Colonic mucosa (tissue), 4 donors: ENCODE data around the gene CD40. TPM values are rescaled to one million over a fixed set of nuclear protein-coding genes. Genes with fewer than 3 reads are reported as not detected.

Experiments used
- DNase-seq: peaks from one replicate; pipeline ENCODE4 v3.0.0-alpha.2; 2020
- H3K27ac ChIP-seq: fragments of 200-600 bp; one replicate; pipeline ENCODE4 v1.8.0; 2021
- H3K27me3 ChIP-seq: fragments of 200-600 bp; one replicate; pipeline ENCODE4 v1.8.0; 2021
- H3K36me3 ChIP-seq: fragments of 200-600 bp; one replicate; pipeline ENCODE4 v1.8.0; 2021
- H3K4me1 ChIP-seq: fragments of 200-600 bp; one replicate; pipeline ENCODE4 v1.8.0; 2021; ENCODE audit warnings: mild to moderate bottlenecking
- H3K4me3 ChIP-seq: fragments of 200-600 bp; one replicate; pipeline ENCODE4 v1.8.0; 2021
- H3K9ac ChIP-seq, 2 donors: one replicate each; pipeline ENCODE4 v1.7.0; 2013; ENCODE audit warnings: control low read depth in 2 of 2, low read depth in 2 of 2, low read length in 2 of 2
- H3K9me3 ChIP-seq: fragments of 200-600 bp; one replicate; pipeline ENCODE4 v1.8.0; 2021
- CTCF ChIP-seq: fragments of 200-600 bp; IDR thresholded peaks from one replicate; pipeline ENCODE4 v1.8.0; 2022; ENCODE audit warnings: antibody characterized with exemption, mild to moderate bottlenecking
- intact Hi-C: fragments of 100-400 bp; cut with DNase I; formaldehyde crosslinking; loops from one replicate; pipeline ENCODE4 v1.14.1; 2022
- total RNA-seq, 2 donors: library from RNA; stranded (reverse); fragmentation: NEBNext Ultra II Directional in 1 of 2; extraction: Animal tissue kit (Norgen Biotek cat#: 25700) in 1 of 2; gene quantifications; one replicate each; pipeline ENCODE4 v1.2.1, GENCODE V29; 2021
- donor health status: healthy.
- donor health status: DM: no; HTN: no; CAD: no.
- donor health status: DM: no; HTN: no; CAD: no.

Gene CD40
- total RNA-seq, 2 donors from 2014 or later, result 2.8 to 4.4 TPM

- Histone ChIP-seq H3K9me3 (no peaks in the 10 kb centered on the region), H3K4me1 (peaks cover 22% of the 10 kb centered on the region), H3K4me3 (no peak overlapping the region), H3K27ac (no peak overlapping the region), H3K36me3 (no peaks in the 10 kb centered on the region), H3K27me3 (no peaks in the 10 kb centered on the region), H3K9ac (no peak overlapping the region)
- no peak for DNase-seq
- no peak for TF ChIP-seq CTCF
- intact Hi-C loops, result no loop called here
Observed at GRCh38 chr20:46083101-46083500, 35.0 kb upstream of the CD40 start.

- DNase-seq, result no peak
- Histone ChIP-seq H3K4me3 (no peak overlapping the region), H3K9me3 (no peaks in the 10 kb centered on the region), H3K27ac (no peak overlapping the region), H3K36me3 (no peaks in the 10 kb centered on the region), H3K4me1 (peaks cover 22% of the 10 kb centered on the region), H3K27me3 (no peaks in the 10 kb centered on the region), H3K9ac (no peak overlapping the region)
- no peak for TF ChIP-seq CTCF
- intact Hi-C loops, result no loop called here
Observed at GRCh38 chr20:46083531-46084061, 34.5 kb upstream of the CD40 start.

GRCh38 chr20:46084805-46085178 is 33.3 kb upstream of the CD40 start:
- no peak for TF ChIP-seq CTCF
- intact Hi-C loops, result no loop called here
- Histone ChIP-seq H3K4me1 (peaks cover 22% of the 10 kb centered on the region), H3K4me3 (no peak overlapping the region), H3K27ac (peak overlapping the region; percentile 16), H3K9me3 (no peaks in the 10 kb centered on the region), H3K27me3 (no peaks in the 10 kb centered on the region), H3K9ac (no peak overlapping the region), H3K36me3 (no peaks in the 10 kb centered on the region)
- DNase-seq, result no peak

GRCh38 chr20:46085179-46085851 is 32.8 kb upstream of the CD40 start:
- intact Hi-C loops, result no loop called here
- no peaks in the 10 kb centered on the region for H3K27me3 ChIP-seq
- no peaks in the 10 kb centered on the region for H3K36me3 ChIP-seq
- peak overlapping the region; percentile 16 for H3K27ac ChIP-seq
- H3K4me3 ChIP-seq, result no peak overlapping the region
- no peak for TF ChIP-seq CTCF
- H3K9ac ChIP-seq, result no peak overlapping the region
- peaks cover 22% of the 10 kb centered on the region for H3K4me1 ChIP-seq
- no peaks in the 10 kb centered on the region for H3K9me3 ChIP-seq
- peak; percentile 68 for DNase-seq

- H3K36me3 ChIP-seq, result no peaks in the 10 kb centered on the region
- intact Hi-C loops, result loop anchor here (2.0 kb wide), 1 partner anchor 66 kb away; no protein-coding TSS in a partner anchor
- H3K4me3 ChIP-seq, result no peak overlapping the region
- H3K27ac ChIP-seq, result peak overlapping the region; percentile 8
- no peak for DNase-seq
- TF ChIP-seq CTCF, result no peak
- H3K9me3 ChIP-seq, result no peaks in the 10 kb centered on the region
- peaks cover 22% of the 10 kb centered on the region for H3K4me1 ChIP-seq
- no peaks in the 10 kb centered on the region for H3K27me3 ChIP-seq
- no peak overlapping the region for H3K9ac ChIP-seq
Observed at GRCh38 chr20:46087161-46087560, 31.0 kb upstream of the CD40 start.
